Activated T-helper 2 cell treated with anti-CD3 and anti-CD28 coated beads, Interferon-gamma antibody, Interleukin-2, Interleukin-4, amounts not matched to agents 10 μg/mL and 5 μg/mL and 100 μg/mL, durations not matched to agents 14 hours and 24 hours and 36 hours (primary cell): Measurements from ENCODE around the gene XYLT1. TPM values are rescaled to one million over a fixed set of nuclear protein-coding genes. Genes with fewer than 3 reads are reported as not detected.
A peak's percentile ranks its signal among the peaks of the same experiment; 100 is the strongest.

Experiments
- DNase-seq: peaks from one replicate; pipeline ENCODE4 v3.0.0; 2021; ENCODE audit warnings: low spot score
- H3K27ac Mint-ChIP-seq: one replicate; pipeline ENCODE4 v1.8.0; 2021; ENCODE audit warnings: mixed read lengths
- H3K27me3 Mint-ChIP-seq: one replicate; pipeline ENCODE4 v1.8.0; 2021; ENCODE audit warnings: low read depth, mixed read lengths
- H3K36me3 Mint-ChIP-seq: one replicate; pipeline ENCODE4 v1.8.0; 2021; ENCODE audit warnings: low read depth, mixed read lengths
- H3K4me1 Mint-ChIP-seq: one replicate; pipeline ENCODE4 v1.8.0; 2021; ENCODE audit warnings: low read depth, mixed read lengths
- H3K4me3 Mint-ChIP-seq: one replicate; pipeline ENCODE4 v1.8.0; 2021; ENCODE audit warnings: low read depth, mild to moderate bottlenecking, moderate library complexity, mixed read lengths
- H3K9me3 Mint-ChIP-seq: one replicate; pipeline ENCODE4 v1.8.0; 2021; ENCODE audit warnings: mixed read lengths
- intact Hi-C: fragments of 100-400 bp; cut with micrococcal nuclease; formaldehyde crosslinking; loops from one replicate; pipeline ENCODE4 v1.15.1; 2023
- total RNA-seq: library from RNA; stranded (reverse); gene quantifications from 2 replicates; pipeline ENCODE4 v1.2.3, GENCODE V29; 2022

XYLT1 gene
- total RNA-seq, 1 donor from 2014 or later: 18.9 TPM

DNA sequence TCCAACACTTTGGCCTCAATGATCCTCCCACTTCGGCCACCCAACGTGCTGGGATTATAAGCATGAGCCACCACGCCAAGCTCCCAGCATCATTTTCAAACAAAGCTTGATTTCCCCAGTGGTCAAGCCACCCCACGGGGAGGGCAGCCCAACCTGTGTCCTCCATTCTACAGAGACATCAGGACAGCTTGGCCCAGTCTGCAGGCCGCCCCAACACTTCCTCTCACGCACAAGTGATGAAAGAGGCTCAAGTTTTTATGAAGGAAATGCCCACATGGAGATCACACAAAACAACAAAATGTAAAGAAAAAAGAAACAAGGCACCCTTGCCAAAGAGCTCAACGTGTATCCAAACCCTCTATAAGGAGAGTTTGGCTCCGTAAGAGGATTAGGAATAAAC lies 112.4 kb downstream of the XYLT1 start:
- DNase-seq: no peak
- peaks cover 51% of the 10 kb centered on the region for H3K36me3 Mint-ChIP-seq
- H3K4me1 Mint-ChIP-seq: peaks cover 66% of the 10 kb centered on the region
- H3K4me3 Mint-ChIP-seq: peak overlapping the region; percentile 19
- H3K27me3 Mint-ChIP-seq: no peaks in the 10 kb centered on the region
- intact Hi-C loops: no loop called here
- H3K9me3 Mint-ChIP-seq: no peaks in the 10 kb centered on the region
- peak overlapping the region; percentile 63 for H3K27ac Mint-ChIP-seq

DNA sequence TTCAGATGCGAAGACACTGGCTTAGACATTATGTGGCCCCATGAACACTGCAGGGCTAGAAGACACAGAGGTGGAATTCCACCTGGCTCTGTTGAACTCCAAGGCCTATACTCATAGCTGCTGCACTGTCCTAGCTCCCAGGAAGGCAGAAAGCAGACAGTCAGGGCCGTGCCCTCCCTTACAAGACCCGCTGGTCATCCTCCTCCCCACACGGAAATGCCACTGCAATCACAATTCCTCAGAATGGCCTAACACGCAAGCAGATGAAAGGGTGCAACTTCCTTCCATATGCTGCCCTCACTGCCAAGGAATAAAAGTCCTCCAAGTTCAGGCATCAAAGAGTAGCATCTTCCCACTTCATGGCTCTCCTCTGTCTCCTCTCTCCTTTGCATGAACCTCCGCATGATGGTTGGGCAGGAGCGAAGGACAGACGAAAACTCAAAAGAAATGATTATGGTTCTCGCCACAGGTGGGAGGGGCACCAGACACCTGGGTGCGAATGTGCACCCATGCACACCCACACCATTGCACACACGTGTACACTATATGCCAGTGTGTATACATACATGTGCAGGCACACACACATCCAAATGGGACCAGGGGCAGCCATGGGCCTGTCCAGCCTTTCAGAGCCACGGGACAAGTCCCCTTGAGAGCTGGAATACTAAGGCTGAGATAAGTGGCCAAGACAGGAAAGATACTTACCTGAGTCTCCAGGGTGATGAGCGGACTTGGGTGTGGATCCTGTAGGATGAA lies 113.3 kb downstream of the XYLT1 start:
- Mint-ChIP-seq H3K4me3 (no peak overlapping the region), H3K9me3 (no peaks in the 10 kb centered on the region), H3K27me3 (no peaks in the 10 kb centered on the region), H3K27ac (peak overlapping the region; percentile 49), H3K4me1 (peaks cover 65% of the 10 kb centered on the region), H3K36me3 (peaks cover 44% of the 10 kb centered on the region)
- DNase-seq: no peak
- intact Hi-C loops: no loop called here

DNA sequence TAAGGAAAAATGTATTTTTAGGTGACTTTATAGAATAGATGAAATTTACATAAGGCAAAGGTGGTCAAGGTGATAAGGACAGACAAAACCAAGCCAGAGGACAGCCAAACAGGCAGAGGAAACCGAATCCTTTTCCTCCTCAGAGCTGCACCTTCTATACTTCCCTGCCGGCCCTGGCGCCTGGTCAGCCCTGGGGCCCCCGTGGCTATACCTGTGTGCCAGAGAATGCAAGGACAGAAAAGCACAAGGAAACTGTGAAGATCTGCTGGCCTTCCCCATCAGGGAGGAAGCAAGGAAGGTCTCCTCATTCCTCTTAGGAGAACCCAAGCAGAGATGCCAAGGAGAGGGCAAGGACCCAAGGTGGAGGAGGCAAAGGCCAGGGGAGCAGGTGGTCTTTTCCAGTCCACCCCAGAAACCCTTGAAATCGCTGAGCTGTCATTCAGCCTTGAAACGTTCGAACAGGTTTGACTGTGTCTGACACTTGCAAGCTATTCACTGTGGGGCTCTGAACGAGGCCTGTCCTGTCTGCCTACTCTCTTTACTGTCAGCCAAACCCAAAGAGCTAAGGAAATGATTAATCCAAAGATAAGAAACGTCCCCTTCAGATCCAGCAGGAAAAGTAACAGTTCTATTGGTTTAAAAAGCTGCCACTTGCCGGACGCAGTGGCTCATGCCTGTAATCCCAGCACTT lies 114.4 kb downstream of the XYLT1 start:
- H3K36me3 Mint-ChIP-seq: peaks cover 43% of the 10 kb centered on the region
- H3K4me3 Mint-ChIP-seq: no peak overlapping the region
- no peak overlapping the region for H3K27ac Mint-ChIP-seq
- H3K9me3 Mint-ChIP-seq: no peaks in the 10 kb centered on the region
- DNase-seq: no peak
- no peaks in the 10 kb centered on the region for H3K27me3 Mint-ChIP-seq
- H3K4me1 Mint-ChIP-seq: peaks cover 65% of the 10 kb centered on the region
- intact Hi-C loops: no loop called here

DNA sequence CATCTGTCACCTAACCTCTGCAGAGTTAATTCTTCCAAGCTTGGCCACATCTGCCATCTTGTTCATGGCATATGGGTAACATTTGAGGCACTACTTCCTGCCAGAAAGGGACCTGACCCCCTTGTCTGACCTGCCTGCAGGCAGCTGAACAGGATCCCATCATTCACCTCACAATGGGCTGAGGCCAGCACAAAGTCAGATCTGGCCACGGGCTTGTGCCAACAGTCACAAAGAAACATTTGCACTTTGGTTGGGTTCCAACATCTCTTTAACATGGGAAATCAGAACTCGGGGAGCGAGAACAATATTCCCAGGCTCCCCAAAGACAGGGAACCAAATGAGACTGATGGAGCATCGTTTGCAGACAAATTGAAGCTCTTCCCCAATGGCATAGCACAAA lies 116.1 kb downstream of the XYLT1 start:
- Mint-ChIP-seq H3K36me3 (peaks cover 51% of the 10 kb centered on the region), H3K9me3 (no peaks in the 10 kb centered on the region), H3K27ac (no peak overlapping the region), H3K4me3 (no peak overlapping the region), H3K27me3 (no peaks in the 10 kb centered on the region), H3K4me1 (peaks cover 48% of the 10 kb centered on the region)
- DNase-seq: no peak
- intact Hi-C loops: no loop called here

DNA sequence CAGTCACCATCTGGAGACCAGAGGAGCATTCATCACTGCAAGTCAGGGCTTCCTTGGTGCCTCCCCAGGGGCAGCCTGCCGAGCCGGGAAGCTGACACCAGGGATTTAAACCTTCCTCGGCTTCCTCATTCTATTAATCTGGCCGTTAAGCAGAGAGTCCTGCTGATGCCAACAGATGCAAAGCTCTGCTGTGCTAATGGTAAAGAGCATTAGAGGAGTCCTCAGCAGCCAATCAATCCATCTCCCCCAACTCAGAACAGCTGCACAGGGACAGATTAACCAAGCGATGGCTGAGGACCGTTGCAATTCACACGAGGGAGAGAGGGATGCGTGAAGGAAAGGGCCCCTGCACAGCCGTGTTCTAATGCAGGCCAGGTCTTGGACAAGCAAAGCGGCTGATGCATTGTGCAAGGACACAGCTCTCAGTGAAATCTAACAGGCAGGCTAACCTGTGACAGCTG lies 116.6 kb downstream of the XYLT1 start:
- H3K36me3 Mint-ChIP-seq: peaks cover 54% of the 10 kb centered on the region
- H3K4me3 Mint-ChIP-seq: no peak overlapping the region
- no peaks in the 10 kb centered on the region for H3K9me3 Mint-ChIP-seq
- no peak for DNase-seq
- H3K27ac Mint-ChIP-seq: no peak overlapping the region
- intact Hi-C loops: no loop called here
- H3K27me3 Mint-ChIP-seq: no peaks in the 10 kb centered on the region
- peaks cover 48% of the 10 kb centered on the region for H3K4me1 Mint-ChIP-seq

DNA sequence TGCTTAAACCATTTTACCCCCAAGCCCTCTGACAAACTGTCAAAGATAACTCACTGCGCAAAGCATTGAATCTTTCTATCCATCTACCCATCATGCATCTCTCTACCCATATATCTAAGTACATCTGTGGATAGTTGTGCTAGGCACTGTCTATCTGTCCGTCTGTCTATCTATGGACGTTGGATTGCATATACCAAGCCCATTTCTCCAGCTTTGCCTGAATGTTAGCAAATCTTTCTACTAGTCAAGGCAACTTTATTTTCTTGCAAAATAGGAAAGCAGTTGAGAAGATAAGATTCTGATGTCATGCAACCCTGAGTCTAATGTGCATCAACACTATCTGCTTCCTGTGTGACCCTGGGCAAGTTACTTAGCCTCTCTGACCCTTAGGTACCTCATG lies 117.2 kb downstream of the XYLT1 start:
- no peaks in the 10 kb centered on the region for H3K27me3 Mint-ChIP-seq
- no peak overlapping the region for H3K4me3 Mint-ChIP-seq
- peaks cover 48% of the 10 kb centered on the region for H3K4me1 Mint-ChIP-seq
- intact Hi-C loops: no loop called here
- H3K9me3 Mint-ChIP-seq: no peaks in the 10 kb centered on the region
- H3K27ac Mint-ChIP-seq: no peak overlapping the region
- no peak for DNase-seq
- peaks cover 58% of the 10 kb centered on the region for H3K36me3 Mint-ChIP-seq

DNA sequence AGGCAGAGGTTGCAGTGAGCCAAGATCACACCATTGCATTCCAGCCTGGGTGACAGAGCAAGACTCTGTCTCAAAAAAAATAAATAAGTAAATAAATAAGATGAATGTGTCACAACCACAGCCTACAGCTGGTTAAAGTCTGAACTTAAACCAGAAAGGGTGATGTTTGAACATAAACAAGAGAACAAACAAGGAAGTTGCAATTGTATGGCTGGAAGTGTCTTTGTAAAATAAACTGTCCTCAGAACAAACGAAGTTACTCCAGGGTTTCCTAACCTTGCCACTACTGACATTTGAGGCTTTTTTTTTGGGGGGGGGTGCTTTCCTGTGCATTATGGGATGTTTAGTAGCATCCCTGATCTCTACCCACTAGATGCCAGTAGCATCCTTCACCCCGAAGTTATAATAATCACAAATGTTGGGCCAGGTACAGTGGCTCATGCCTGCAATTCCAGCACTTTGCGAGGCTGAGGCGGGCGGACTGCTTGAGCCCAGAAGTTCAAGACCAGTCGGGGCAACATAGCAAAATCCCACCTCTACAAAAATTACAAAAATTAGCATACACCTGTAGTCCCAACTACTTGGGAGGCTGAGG lies 119.2 kb downstream of the XYLT1 start:
- Mint-ChIP-seq H3K36me3 (peaks cover 45% of the 10 kb centered on the region), H3K27me3 (no peaks in the 10 kb centered on the region), H3K9me3 (no peaks in the 10 kb centered on the region), H3K4me3 (no peak overlapping the region), H3K27ac (no peak overlapping the region), H3K4me1 (peaks cover 53% of the 10 kb centered on the region)
- no peak for DNase-seq
- intact Hi-C loops: no loop called here

DNA sequence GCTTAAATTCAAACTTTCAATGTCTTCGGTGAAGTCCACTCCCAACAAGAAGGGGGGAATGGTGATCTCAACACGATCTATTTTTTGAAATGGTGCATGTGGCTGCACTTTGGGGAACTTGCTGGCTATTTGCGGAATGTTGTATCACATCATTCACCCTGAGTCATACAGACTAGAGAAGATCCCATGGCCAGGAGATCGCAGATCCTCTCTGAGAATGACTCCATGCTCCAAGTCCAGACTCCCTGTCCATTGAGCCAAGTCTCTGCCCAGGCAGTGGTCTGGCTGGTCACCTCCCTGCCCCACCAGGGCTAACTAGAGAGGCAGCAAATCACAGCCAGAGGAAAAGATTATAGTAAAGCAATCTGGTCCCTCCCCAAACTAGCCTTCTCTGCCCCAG lies 120.6 kb downstream of the XYLT1 start:
- Mint-ChIP-seq H3K27me3 (no peaks in the 10 kb centered on the region), H3K4me3 (no peak overlapping the region), H3K9me3 (no peaks in the 10 kb centered on the region), H3K4me1 (peaks cover 56% of the 10 kb centered on the region), H3K36me3 (peaks cover 36% of the 10 kb centered on the region), H3K27ac (no peak overlapping the region)
- DNase-seq: no peak
- intact Hi-C loops: no loop called here

DNA sequence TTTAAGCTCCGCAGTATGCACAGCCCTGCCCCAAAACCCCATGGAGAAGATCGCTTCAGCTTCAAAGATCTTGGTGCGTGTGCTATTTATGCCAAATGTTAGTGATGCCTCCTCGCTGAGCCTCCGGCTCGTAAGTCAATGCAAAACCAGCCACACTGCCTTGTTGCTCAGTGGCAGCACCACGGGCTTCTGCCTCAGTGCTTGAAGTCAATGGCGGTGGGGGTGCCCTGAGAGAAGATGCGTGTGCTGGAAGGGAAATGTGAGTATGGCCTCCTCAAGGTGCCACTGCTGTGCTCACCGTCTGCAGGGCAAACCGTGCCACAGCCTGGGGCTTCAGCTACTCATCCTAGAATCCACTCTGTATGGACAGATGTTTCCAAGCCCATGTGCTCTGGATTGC lies 121.9 kb downstream of the XYLT1 start:
- no peaks in the 10 kb centered on the region for H3K9me3 Mint-ChIP-seq
- H3K4me3 Mint-ChIP-seq: no peak overlapping the region
- intact Hi-C loops: no loop called here
- H3K27ac Mint-ChIP-seq: peak overlapping the region; percentile 97
- no peak for DNase-seq
- H3K4me1 Mint-ChIP-seq: peaks cover 60% of the 10 kb centered on the region
- H3K27me3 Mint-ChIP-seq: no peaks in the 10 kb centered on the region
- peaks cover 25% of the 10 kb centered on the region for H3K36me3 Mint-ChIP-seq

DNA sequence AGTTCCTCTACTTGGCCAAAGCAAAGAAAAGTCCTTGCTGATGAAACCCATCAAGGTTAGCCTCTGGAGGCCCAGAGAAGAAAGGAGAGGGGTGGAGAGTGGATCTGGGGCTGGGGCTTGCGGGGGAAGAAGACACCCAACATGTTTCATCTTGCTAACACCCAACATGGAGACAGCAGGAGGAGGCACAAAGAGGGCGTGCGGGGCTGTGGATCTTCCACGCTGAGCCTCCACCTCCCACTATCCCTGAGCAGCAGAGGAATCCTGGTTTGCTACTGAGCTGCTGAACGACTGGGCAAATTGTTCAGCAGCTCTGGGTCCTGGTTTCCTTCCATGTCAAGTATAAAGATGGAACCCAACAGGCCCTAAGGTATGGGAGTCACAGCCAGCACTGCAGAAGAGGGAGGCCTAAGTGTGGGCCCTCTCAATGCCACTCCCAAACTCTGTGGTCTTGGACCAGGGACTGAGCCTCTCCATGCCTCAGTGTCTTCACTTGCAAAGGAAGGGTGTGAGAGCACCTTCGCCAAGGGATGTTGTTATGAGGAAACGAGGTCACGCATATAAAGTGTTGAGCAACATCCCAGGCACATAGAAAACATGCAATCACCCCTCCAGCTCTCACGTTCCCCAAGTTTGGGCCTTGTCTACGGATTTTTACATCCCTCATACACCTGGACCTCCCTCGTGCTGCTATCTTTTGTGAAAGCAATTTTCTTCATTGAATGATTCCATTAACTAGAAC lies 122.5 kb downstream of the XYLT1 start:
- H3K27me3 Mint-ChIP-seq: no peaks in the 10 kb centered on the region
- no peak overlapping the region for H3K4me3 Mint-ChIP-seq
- DNase-seq: no peak
- intact Hi-C loops: no loop called here
- peak overlapping the region; percentile 97 for H3K27ac Mint-ChIP-seq
- peaks cover 61% of the 10 kb centered on the region for H3K4me1 Mint-ChIP-seq
- H3K9me3 Mint-ChIP-seq: no peaks in the 10 kb centered on the region
- peaks cover 23% of the 10 kb centered on the region for H3K36me3 Mint-ChIP-seq

DNA sequence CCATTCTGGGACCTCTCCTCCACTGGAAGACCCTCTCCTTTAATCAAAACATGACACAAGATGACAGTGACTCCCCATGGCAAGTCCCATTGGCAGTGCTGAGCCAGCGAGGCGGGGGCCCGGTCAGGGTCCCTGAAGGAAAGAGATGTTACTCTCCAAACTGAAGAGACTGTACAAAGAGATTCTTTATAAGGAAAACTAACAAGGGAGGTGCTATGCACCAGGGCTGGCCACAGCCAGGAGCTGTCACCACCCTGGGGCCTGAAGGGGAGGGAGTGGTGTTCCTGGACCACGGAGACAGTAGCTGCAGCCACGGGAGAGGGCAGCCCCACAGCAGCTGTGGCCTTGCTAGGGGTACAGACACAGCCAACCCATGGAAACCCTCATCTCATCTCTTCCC lies 123.1 kb downstream of the XYLT1 start:
- no peak for DNase-seq
- intact Hi-C loops: loop anchor here (2.0 kb wide), 1 partner anchor 13 kb away; no protein-coding TSS in a partner anchor
- Mint-ChIP-seq H3K27me3 (no peaks in the 10 kb centered on the region), H3K4me3 (peak overlapping the region; percentile 2), H3K36me3 (peaks cover 26% of the 10 kb centered on the region), H3K4me1 (peaks cover 62% of the 10 kb centered on the region), H3K27ac (peak overlapping the region; percentile 97), H3K9me3 (no peaks in the 10 kb centered on the region)

DNA sequence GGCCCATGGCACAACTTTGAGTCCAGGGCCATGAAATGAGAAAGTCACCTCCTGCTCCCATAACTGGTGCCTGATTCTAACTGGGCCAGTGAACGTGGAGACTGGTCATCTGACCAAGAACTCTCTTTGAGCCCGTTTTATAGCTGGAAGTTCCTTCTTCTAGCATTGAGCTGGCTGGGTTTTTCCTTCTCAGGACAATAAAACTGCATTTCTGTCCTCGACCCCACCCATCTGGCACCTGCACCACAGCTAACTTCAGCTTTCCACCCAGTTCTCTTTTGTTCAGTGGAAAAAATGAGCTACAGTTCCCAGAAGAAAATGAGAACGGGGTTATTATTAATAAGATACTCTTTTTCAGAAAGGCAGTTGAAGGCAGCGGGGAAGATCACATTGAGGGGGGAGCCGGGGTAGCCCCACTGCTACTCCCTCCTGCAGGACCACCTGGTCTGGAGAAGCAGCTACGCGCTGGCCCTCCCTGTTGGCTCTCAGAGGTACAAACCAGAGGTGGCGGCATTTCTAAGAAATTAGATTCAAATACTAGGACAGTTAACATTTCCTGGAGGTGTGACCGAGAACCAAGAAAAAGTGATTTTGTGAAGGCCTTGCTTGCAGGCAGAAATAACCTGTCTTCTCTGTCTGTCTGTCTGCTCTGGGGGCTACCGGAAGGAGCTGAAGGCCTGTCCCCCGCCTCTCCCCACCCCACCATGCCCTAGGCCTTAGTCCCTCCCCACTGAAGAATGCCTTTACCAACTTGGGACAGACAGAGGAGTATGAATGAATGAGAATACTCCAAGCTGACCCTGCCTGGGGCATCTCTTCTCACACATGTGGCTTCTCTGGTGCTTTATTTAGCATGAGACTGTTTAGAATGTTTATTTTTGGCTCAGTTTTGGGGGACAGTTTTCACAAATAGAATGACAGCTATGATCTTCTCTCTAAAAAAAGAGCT lies 123.9 kb downstream of the XYLT1 start:
- H3K27ac Mint-ChIP-seq: peak overlapping the region; percentile 97
- peak overlapping the region; percentile 46 for H3K4me3 Mint-ChIP-seq
- H3K4me1 Mint-ChIP-seq: peaks cover 63% of the 10 kb centered on the region
- no peaks in the 10 kb centered on the region for H3K9me3 Mint-ChIP-seq
- intact Hi-C loops: loop anchor here (2.0 kb wide), 1 partner anchor 14 kb away; no protein-coding TSS in a partner anchor
- no peaks in the 10 kb centered on the region for H3K27me3 Mint-ChIP-seq
- no peak for DNase-seq
- peaks cover 26% of the 10 kb centered on the region for H3K36me3 Mint-ChIP-seq
